Stimulated activated CD4-positive, alpha-beta T cell treated with anti-CD3 and anti-CD28 coated beads, Interleukin-15, amount 100 ng/mL, for 1 hour (primary cell): ENCODE results near the gene IGF1R.

Experiments used
- DNase-seq, 2 donors: peaks; one replicate each; pipeline ENCODE4 v3.0.0-alpha.2; 2020; ENCODE audit warnings: low read depth in 1 of 2, low spot score in 1 of 2

IGF1R gene

GRCh38 chr15:98724048-98724447, 75.7 kb downstream of the IGF1R start:
- no peak for DNase-seq

GRCh38 chr15:98724494-98724893, 76.2 kb downstream of the IGF1R start:
- no peak for DNase-seq

GRCh38 chr15:98725874-98726273, 77.5 kb downstream of the IGF1R start:
- DNase-seq: no peak

GRCh38 chr15:98727115-98728040, 79.0 kb downstream of the IGF1R start:
- no peak for DNase-seq

- DNase-seq: no peak
Observed at GRCh38 chr15:98728082-98728810, 79.9 kb downstream of the IGF1R start.

- no peak for DNase-seq
Observed at GRCh38 chr15:98728811-98729160, 80.4 kb downstream of the IGF1R start.

GRCh38 chr15:98729446-98730042, 81.2 kb downstream of the IGF1R start:
- DNase-seq: no peak

GRCh38 chr15:98730860-98731711, 82.7 kb downstream of the IGF1R start:
- DNase-seq: no peak

GRCh38 chr15:98731712-98732450, 83.5 kb downstream of the IGF1R start:
- no peak for DNase-seq

- DNase-seq: no peak
Observed at GRCh38 chr15:98733098-98733497, 84.8 kb downstream of the IGF1R start.

GRCh38 chr15:98734466-98735199, 86.3 kb downstream of the IGF1R start:
- DNase-seq: no peak

GRCh38 chr15:98735304-98735703, 87.0 kb downstream of the IGF1R start:
- no peak for DNase-seq

- no peak for DNase-seq
Observed at GRCh38 chr15:98735895-98736617, 87.7 kb downstream of the IGF1R start.

GRCh38 chr15:98737159-98737558, 88.8 kb downstream of the IGF1R start:
- no peak for DNase-seq

- no peak for DNase-seq
Observed at GRCh38 chr15:98737721-98738120, 89.4 kb downstream of the IGF1R start.

GRCh38 chr15:98738689-98739401, 90.5 kb downstream of the IGF1R start:
- no peak for DNase-seq

- DNase-seq: no peak
Observed at GRCh38 chr15:98740295-98740694, 92.0 kb downstream of the IGF1R start.

- DNase-seq: no peak
Observed at GRCh38 chr15:98740963-98741362, 92.6 kb downstream of the IGF1R start.
